ENCODE results near the gene ZNF593. TPM values are rescaled to one million over a fixed set of nuclear protein-coding genes. Genes with fewer than 3 reads are reported as not detected.
A peak's percentile ranks its signal among the peaks of the same experiment; 100 is the strongest.

The ZNF593 gene
- total and polyA plus RNA-seq, 2 of the 13 experiments (the other 11 are each of a cell fraction or from before 2014, with no cell fraction given), result 37.3 to 55.8 TPM

DNA sequence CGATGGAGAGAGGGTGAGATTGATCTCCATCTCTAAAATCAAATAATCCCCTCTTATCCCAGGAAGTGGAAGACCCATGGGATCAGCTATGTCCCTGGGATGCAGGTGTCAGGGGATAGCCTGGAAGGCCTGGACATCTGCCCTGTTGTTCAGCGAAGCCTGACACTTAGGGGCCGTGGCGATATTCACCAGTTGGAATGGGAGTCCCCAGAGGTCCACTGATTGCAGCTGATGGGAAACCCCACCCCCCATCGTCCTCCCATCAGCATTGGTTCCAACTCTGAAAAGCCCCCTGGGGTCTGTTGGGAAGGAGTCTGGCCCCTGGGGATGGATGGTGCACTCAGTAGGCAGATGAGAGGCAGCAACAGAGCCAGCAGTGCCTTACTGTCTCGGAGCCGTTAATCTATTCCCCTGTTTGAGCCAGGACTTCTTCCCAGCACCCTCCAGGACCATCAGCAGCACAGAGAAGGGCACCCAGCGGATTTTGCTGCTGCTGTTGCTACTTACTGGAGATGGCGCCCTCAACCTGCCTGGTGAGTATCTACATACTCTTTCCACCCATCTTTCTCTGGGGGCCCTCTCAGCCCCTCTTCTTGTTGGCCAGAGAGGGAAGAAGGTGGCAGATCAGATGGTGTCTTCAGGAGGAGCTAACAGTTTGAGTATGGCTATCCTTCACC, 34.1 kb downstream of the ZNF593 start:
- Histone ChIP-seq H3K4me1 (ENCODE audit: insufficient read depth, low read length) (no peaks in the 10 kb centered on the region), H4K20me1 (ENCODE audit: insufficient read depth, low read length) (no peaks in the 10 kb centered on the region), H3K27me3 (ENCODE audit: control insufficient read depth in 1 of 2, insufficient read depth in 2 of 2, low read length in 2 of 2) (peaks cover 4 to 19% of the 10 kb centered on the region in 2 experiments; a peak in 3 of 5 replicates), H3K4me2 (ENCODE audit: low read depth, low read length) (no peak overlapping the region), H3K9me3 (ENCODE audit: low read length) (no peaks in the 10 kb centered on the region), H3K4me3 (replicated peaks in 1 of 3; ENCODE audit: insufficient read depth in 1 of 3, low read depth in 2 of 3, low read length in 3 of 3) (no peak overlapping the region), H3K9ac (ENCODE audit: insufficient read depth, low read depth, low read length) (no peak overlapping the region), H2AFZ (ENCODE audit: low read length) (no peak overlapping the region), H3K36me3 (replicated peaks in 1 of 2; ENCODE audit: control insufficient read depth in 1 of 2, insufficient read depth in 2 of 2, low read length in 2 of 2) (no peaks in the 10 kb centered on the region), H3K79me2 (ENCODE audit: insufficient read depth, low read length) (no peaks in the 10 kb centered on the region), H3K27ac (ENCODE audit: extremely low read length, insufficient read depth, low read length) (no peak overlapping the region)
- in situ Hi-C loops (cut with HindIII; ENCODE audit: extremely low pct_ligation_motif_present, low pct_unique_long_range_greater_than_20kb) (no loop called here), intact Hi-C loops (cut with micrococcal nuclease; ENCODE audit: unreplicated experiment) (no loop called here)
- TF ChIP-seq ZNF782 (CRISPR knock-in tag; IDR thresholded peaks at IDR 0.05; ENCODE audit: borderline replicate concordance), result no peak
- 0 out of 2 replicates have a peak, but pooled peaks have one; percentile 17 for TF ChIP-seq CTCF (CRISPR knock-in tag; IDR thresholded peaks at IDR 0.05)
- TF ChIP-seq STAG1 (CRISPR knock-in tag; IDR thresholded peaks at IDR 0.05), result peak; percentile 39; the same call in 1 of the 2 replicates
- WGBS (ENCODE audit: low lambda C conversion rate), result 0% methylated on average over 4 of the region's 9 CpGs
- ATAC-seq, result peak; percentile 43; the same call in 1 of the 3 replicates
- no peak for DNase-seq (ENCODE audit: low spot score)
- POLR2A ChIA-PET, result no interaction called here
- CTCF ChIA-PET (ENCODE audit: low intra/inter-chr PET ratio, low total read pairs), result no interaction called here
- no TSS peak for BruUV-seq (replicated peaks)
- no peak for FAIRE-seq

DNA sequence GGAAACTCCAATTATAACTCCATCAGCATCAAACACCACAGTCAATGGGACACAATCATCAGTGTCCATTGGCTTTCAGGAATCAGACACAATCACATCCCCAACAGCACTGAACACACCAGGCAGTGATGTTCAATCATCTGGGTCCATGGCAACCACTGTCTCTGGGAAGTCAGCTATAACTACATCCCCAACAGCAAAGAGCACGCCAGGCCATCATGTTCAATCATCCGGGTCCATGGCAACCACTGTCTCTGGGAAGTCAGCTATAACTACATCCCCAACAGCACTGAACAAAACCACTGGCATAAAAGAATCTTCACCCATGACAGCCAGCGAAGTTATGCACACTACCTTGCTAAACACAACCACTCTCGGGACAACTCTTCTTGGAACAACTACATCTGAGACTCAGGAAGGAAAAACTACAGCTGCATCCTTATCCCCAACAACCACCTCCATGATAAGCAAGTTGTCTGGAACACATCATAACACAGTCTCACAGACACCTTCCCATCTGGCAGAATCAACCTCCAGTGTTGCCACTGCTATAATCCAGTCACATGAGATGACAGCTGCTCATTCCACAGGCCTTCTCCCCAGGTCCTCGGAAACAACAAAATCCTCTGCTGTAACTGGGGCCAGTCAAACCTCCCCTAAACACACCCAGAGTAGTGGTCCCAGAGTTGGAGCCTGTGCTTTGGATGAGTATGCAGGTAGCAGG, 40.6 kb downstream of the ZNF593 start:
- CTCF ChIA-PET (ENCODE audit: low intra/inter-chr PET ratio, low total read pairs), result no interaction called here
- Histone ChIP-seq H2AFZ (ENCODE audit: low read length) (no peak overlapping the region), H3K79me2 (ENCODE audit: insufficient read depth, low read length) (no peaks in the 10 kb centered on the region), H3K27me3 (ENCODE audit: control insufficient read depth in 1 of 2, insufficient read depth in 2 of 2, low read length in 2 of 2) (peaks cover 0 to 1% of the 10 kb centered on the region in 2 experiments; a peak in 1 of 5 replicates), H3K4me2 (ENCODE audit: low read depth, low read length) (no peak overlapping the region), H4K20me1 (ENCODE audit: insufficient read depth, low read length) (no peaks in the 10 kb centered on the region), H3K4me3 (replicated peaks in 1 of 3; ENCODE audit: insufficient read depth in 1 of 3, low read depth in 2 of 3, low read length in 3 of 3) (no peak overlapping the region), H3K4me1 (ENCODE audit: insufficient read depth, low read length) (no peaks in the 10 kb centered on the region), H3K36me3 (replicated peaks in 1 of 2; ENCODE audit: control insufficient read depth in 1 of 2, insufficient read depth in 2 of 2, low read length in 2 of 2) (no peaks in the 10 kb centered on the region), H3K9ac (ENCODE audit: insufficient read depth, low read depth, low read length) (no peak overlapping the region), H3K9me3 (ENCODE audit: low read length) (no peaks in the 10 kb centered on the region), H3K27ac (ENCODE audit: extremely low read length, insufficient read depth, low read length) (no peak overlapping the region)
- DNase-seq (ENCODE audit: low spot score) (no peak), ATAC-seq (no peak), FAIRE-seq (no peak)
- BruUV-seq (replicated peaks), result no TSS peak
- 34% methylated on average over 5 of the region's 5 CpGs for WGBS (ENCODE audit: low lambda C conversion rate)
- in situ Hi-C loops (cut with HindIII; ENCODE audit: extremely low pct_ligation_motif_present, low pct_unique_long_range_greater_than_20kb) (no loop called here), intact Hi-C loops (cut with micrococcal nuclease; ENCODE audit: unreplicated experiment) (no loop called here)
- POLR2A ChIA-PET, result no interaction called here
- TF ChIP-seq, protein P1, sequence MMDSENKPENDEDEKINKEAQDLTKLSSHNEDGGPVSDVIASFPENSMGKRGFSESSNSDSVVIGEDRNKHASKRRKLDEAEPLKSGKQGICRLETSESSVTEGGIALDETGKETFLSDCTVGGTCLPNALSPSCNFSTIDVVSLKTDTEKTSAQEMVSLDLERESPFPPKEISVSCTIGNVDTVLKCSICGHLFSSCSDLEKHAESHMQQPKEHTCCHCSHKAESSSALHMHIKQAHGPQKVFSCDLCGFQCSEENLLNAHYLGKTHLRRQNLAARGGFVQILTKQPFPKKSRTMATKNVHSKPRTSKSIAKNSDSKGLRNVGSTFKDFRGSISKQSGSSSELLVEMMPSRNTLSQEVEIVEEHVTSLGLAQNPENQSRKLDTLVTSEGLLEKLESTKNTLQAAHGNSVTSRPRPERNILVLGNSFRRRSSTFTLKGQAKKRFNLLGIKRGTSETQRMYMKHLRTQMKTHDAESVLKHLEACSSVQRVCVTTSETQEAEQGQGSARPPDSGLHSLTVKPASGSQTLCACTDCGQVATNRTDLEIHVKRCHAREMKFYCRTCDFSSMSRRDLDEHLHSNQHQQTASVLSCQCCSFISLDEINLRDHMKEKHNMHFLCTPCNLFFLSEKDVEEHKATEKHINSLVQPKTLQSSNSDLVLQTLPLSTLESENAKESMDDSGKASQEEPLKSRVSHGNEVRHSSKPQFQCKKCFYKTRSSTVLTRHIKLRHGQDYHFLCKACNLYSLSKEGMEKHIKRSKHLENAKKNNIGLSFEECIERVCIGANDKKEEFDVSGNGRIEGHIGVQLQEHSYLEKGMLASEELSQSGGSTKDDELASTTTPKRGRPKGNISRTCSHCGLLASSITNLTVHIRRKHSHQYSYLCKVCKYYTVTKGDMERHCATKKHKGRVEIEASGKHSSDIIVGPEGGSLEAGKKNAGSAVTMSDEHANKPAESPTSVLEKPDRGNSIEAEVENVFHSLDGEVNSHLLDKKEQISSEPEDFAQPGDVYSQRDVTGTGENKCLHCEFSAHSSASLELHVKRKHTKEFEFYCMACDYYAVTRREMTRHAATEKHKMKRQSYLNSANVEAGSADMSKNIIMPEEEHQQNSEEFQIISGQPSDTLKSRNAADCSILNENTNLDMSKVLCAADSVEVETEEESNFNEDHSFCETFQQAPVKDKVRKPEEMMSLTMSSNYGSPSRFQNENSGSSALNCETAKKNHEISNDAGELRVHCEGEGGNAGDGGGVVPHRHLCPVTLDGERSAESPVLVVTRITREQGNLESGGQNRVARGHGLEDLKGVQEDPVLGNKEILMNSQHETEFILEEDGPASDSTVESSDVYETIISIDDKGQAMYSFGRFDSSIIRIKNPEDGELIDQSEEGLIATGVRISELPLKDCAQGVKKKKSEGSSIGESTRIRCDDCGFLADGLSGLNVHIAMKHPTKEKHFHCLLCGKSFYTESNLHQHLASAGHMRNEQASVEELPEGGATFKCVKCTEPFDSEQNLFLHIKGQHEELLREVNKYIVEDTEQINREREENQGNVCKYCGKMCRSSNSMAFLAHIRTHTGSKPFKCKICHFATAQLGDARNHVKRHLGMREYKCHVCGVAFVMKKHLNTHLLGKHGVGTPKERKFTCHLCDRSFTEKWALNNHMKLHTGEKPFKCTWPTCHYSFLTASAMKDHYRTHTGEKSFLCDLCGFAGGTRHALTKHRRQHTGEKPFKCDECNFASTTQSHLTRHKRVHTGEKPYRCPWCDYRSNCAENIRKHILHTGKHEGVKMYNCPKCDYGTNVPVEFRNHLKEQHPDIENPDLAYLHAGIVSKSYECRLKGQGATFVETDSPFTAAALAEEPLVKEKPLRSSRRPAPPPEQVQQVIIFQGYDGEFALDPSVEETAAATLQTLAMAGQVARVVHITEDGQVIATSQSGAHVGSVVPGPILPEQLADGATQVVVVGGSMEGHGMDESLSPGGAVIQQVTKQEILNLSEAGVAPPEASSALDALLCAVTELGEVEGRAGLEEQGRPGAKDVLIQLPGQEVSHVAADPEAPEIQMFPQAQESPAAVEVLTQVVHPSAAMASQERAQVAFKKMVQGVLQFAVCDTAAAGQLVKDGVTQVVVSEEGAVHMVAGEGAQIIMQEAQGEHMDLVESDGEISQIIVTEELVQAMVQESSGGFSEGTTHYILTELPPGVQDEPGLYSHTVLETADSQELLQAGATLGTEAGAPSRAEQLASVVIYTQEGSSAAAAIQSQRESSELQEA (CRISPR knock-in tag; IDR thresholded peaks at IDR 0.05; ENCODE audit: not compliant biosample characterization), result no peak
- TF ChIP-seq CCAR2 (optimal IDR thresholded peaks at IDR 0.05; ENCODE audit: low read depth, low read length), result no peak
- no peak for TF ChIP-seq GATAD2A (CRISPR knock-in tag; IDR thresholded peaks at IDR 0.05)
